OCI-LY7 (cell line): ENCODE results near the gene PITPNM3. TPM values are rescaled to one million over a fixed set of nuclear protein-coding genes. Genes with fewer than 3 reads are reported as not detected.

ENCODE experiments used
- BruUV-seq: library from RNA; stranded (reverse); fragments of 400-500 nt; replicated peaks from 2 replicates; lab custom pipeline; 2021; lab: Mats Ljungman, UMichigan
- CTCF ChIA-PET: fragments of 300-600 bp; sonication (Branson Sonifier 250); formaldehyde crosslinking; loops from one replicate; lab custom pipeline; 2022; ENCODE audit warnings: antibody characterized with exemption; ENCODE audit not compliant: unreplicated experiment; lab: Charles Lee
- POLR2A ChIA-PET: fragments of 300-600 bp; sonication (Branson Sonifier 250); formaldehyde crosslinking; loops from one replicate; lab custom pipeline; 2022; ENCODE audit warnings: antibody characterized with exemption; lab: Charles Lee
- DNase-seq: peaks from one replicate; pipeline ENCODE4 v3.0.0-alpha.2; 2015; ENCODE audit warnings: low spot score
- H2AFZ ChIP-seq: fragments of 200-600 bp; sonication (generic), shearing (Covaris generic); 2 replicates; pipeline ENCODE4 v1.6.1; 2014; ENCODE audit warnings: mild to moderate bottlenecking, antibody characterized with exemption, low read length, moderate library complexity
- H3K27ac ChIP-seq: fragments of 200-600 bp; sonication (generic); 2 replicates; pipeline ENCODE4 v1.5.1; 2014; ENCODE audit warnings: mixed run types, low read depth, mild to moderate bottlenecking, moderate library complexity, low read length, inconsistent platforms; ENCODE audit not compliant: poor library complexity, severe bottlenecking
- H3K36me3 ChIP-seq: fragments of 200-600 bp; sonication (generic); 2 replicates; pipeline ENCODE4 v1.6.1; 2014; ENCODE audit warnings: mild to moderate bottlenecking, antibody characterized with exemption, low read length, moderate library complexity, mixed read lengths; ENCODE audit not compliant: insufficient read depth
- H3K4me1 ChIP-seq: fragments of 200-600 bp; sonication (generic); 2 replicates; pipeline ENCODE4 v1.5.1; 2014; ENCODE audit warnings: mild to moderate bottlenecking, low read length; ENCODE audit not compliant: insufficient read depth, poor library complexity, severe bottlenecking
- H3K4me2 ChIP-seq: fragments of 200-600 bp; sonication (generic); 2 replicates; pipeline ENCODE4 v1.6.1; 2014; ENCODE audit warnings: mild to moderate bottlenecking, low read length
- H3K4me3 ChIP-seq: fragments of 200-600 bp; sonication (generic); 2 replicates; pipeline ENCODE4 v1.5.1; 2014; ENCODE audit warnings: mild to moderate bottlenecking, low read depth, low read length; ENCODE audit not compliant: poor library complexity, severe bottlenecking
- H3K79me2 ChIP-seq: fragments of 200-600 bp; sonication (generic); 2 replicates; pipeline ENCODE4 v1.6.1; 2016; ENCODE audit warnings: low read depth, mild to moderate bottlenecking, low read length, moderate library complexity, mixed read lengths; ENCODE audit not compliant: insufficient read depth
- H3K9me2 ChIP-seq: fragments of 200-600 bp; sonication (generic); 2 replicates; pipeline ENCODE4 v1.6.1; 2016; ENCODE audit warnings: mild to moderate bottlenecking, low read length, mixed read lengths; ENCODE audit not compliant: insufficient read depth
- H3K9me3 ChIP-seq: fragments of 200-600 bp; sonication (generic); 2 replicates; pipeline ENCODE4 v1.6.1; 2014; ENCODE audit warnings: mild to moderate bottlenecking, mixed run types, low read length, mixed read lengths
- H4K20me1 ChIP-seq: fragments of 200-600 bp; sonication (generic); 2 replicates; pipeline ENCODE4 v1.6.1; 2014; ENCODE audit warnings: mild to moderate bottlenecking, antibody characterized with exemption, low read length, moderate library complexity, mixed read lengths; ENCODE audit not compliant: insufficient read depth
- EZH2phosphoT487 ChIP-seq: fragments of 200-600 bp; sonication (generic); IDR thresholded peaks from 2 replicates; pipeline ENCODE4 v1.6.1; 2018; ENCODE audit warnings: low read depth, borderline replicate concordance, mild to moderate bottlenecking, mixed run types, antibody characterized with exemption, low read length, moderate library complexity, mixed read lengths
- intact Hi-C: fragments of 100-400 bp; cut with micrococcal nuclease; formaldehyde crosslinking; loops from one replicate; pipeline ENCODE4 v1.10.0; 2022; ENCODE audit not compliant: unreplicated experiment
- total RNA-seq, 2 experiments: library from RNA; depleted of rRNA in 1 of 2; stranded (reverse); fragments of >200 nt in 1 of 2; shearing (Covaris generic) in 1 of 2; gene quantifications; 2 replicates each; pipeline ENCODE4 v1.2.3, GENCODE V29; 2014 to 2022
- TF ChIP-seq, protein P1 (sequence below): fragments of 200-600 bp; sonication (generic); conservative IDR thresholded peaks from 2 replicates; pipeline ENCODE4 v1.5.1; 2014; ENCODE audit warnings: mild to moderate bottlenecking, antibody characterized with exemption, low read length, moderate library complexity, mixed read lengths

Gene PITPNM3
- total RNA-seq, 2 experiments from 2014 or later = 0.76 to 1.6 TPM

DNA sequence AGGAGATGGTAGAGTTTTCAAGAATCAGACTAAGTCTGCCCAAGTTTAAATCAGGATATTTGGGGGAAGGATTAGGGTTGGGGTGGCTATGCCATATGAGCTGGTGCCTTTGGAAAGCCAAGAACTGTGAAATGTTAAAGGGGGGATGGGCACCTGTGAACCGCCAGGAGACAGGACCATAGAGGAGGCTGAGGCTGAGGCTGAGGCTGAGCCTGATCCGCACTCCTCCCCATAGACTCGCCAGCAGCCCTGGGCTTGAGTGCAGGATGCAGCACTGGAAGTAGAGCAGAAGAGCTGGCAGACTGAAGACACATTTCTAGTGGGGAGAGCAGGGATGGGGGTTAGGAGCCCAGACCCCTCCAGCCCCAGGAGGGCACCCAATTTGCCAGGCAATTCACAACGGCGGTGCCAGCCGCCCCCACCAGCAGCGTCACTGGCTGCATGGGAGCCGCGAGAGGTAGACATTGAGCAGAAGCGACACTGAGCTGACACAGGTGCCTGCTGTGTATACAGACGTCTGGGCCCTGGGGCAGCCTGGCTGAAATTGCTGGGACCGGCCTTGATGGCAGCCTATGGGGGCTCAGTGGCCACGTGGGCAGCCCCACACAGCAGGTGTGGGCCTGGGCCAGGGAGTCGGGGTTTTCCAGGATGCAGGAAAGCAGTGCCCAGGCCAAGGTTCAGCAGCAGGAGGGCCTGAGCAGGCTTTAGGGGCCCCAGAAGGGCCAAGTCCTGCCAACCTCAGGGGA is 102.9 kb downstream of the PITPNM3 start:
- Histone ChIP-seq H3K4me2 (no peak overlapping the region), H3K4me3 (no peak overlapping the region), H3K4me1 (peaks cover 15% of the 10 kb centered on the region), H3K36me3 (no peaks in the 10 kb centered on the region), H2AFZ (no peak overlapping the region), H3K27ac (no peak overlapping the region), H3K9me2 (no peaks in the 10 kb centered on the region), H4K20me1 (no peaks in the 10 kb centered on the region), H3K9me3 (no peaks in the 10 kb centered on the region), H3K79me2 (no peaks in the 10 kb centered on the region)
- TF ChIP-seq EZH2phosphoT487 = no peak
- TF ChIP-seq, protein P1, sequence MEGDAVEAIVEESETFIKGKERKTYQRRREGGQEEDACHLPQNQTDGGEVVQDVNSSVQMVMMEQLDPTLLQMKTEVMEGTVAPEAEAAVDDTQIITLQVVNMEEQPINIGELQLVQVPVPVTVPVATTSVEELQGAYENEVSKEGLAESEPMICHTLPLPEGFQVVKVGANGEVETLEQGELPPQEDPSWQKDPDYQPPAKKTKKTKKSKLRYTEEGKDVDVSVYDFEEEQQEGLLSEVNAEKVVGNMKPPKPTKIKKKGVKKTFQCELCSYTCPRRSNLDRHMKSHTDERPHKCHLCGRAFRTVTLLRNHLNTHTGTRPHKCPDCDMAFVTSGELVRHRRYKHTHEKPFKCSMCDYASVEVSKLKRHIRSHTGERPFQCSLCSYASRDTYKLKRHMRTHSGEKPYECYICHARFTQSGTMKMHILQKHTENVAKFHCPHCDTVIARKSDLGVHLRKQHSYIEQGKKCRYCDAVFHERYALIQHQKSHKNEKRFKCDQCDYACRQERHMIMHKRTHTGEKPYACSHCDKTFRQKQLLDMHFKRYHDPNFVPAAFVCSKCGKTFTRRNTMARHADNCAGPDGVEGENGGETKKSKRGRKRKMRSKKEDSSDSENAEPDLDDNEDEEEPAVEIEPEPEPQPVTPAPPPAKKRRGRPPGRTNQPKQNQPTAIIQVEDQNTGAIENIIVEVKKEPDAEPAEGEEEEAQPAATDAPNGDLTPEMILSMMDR = no peak
- CTCF ChIA-PET = no interaction called here
- DNase-seq = no peak
- POLR2A ChIA-PET = no interaction called here
- no TSS peak for BruUV-seq
- intact Hi-C loops = no loop called here

DNA sequence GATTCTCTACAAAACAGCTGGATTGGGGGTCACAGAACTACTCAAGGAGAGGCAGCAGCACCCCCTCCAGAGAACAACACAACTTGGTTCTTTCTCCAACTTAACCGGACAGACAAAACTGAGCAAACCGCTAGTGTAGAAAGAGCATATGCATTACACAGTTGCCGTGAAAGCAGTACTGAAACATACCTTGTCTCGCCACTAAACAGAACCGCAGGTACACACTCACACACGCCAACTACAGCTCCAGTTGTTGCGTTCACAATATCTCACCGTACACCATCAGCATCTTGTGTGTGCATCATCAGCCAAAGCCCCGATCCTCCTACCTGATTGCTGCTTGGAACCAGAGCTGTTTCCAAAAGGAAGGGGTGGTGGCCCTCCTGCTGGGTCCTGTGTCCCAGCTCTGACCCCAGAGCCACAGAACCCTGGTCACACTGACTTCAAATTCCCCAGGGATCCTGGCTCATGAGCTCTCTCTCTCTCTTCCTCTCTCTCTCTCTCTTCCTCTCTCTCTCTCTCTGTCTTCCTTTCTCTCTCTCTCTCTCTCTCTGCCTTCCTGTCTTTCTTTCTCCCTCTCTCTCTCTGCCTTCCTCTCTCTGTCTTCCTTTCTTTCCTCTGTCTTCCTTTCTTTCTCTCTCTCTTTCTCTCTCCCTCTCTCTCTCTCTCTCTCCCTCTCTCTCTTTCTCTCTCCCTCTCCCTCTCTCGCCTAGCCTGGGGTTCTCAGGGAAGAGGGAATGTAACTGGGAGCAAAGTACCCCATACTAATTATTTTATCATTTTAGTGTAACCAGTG is 103.7 kb downstream of the PITPNM3 start:
- ChIA-PET CTCF (no interaction called here), POLR2A (no interaction called here)
- H3K4me1 ChIP-seq = peaks cover 15% of the 10 kb centered on the region
- H3K9me3 ChIP-seq = no peaks in the 10 kb centered on the region
- no peaks in the 10 kb centered on the region for H3K36me3 ChIP-seq
- no peaks in the 10 kb centered on the region for H4K20me1 ChIP-seq
- no peak for TF ChIP-seq EZH2phosphoT487
- TF ChIP-seq, protein P1 = no peak
- no peak for DNase-seq
- BruUV-seq = no TSS peak
- H3K79me2 ChIP-seq = no peaks in the 10 kb centered on the region
- H3K4me2 ChIP-seq = no peak overlapping the region
- H3K4me3 ChIP-seq = no peak overlapping the region
- intact Hi-C loops = no loop called here
- H3K9me2 ChIP-seq = no peaks in the 10 kb centered on the region
- no peak overlapping the region for H3K27ac ChIP-seq
- H2AFZ ChIP-seq = no peak overlapping the region
